ENCODE measurements around the gene GHRHR.

DNA sequence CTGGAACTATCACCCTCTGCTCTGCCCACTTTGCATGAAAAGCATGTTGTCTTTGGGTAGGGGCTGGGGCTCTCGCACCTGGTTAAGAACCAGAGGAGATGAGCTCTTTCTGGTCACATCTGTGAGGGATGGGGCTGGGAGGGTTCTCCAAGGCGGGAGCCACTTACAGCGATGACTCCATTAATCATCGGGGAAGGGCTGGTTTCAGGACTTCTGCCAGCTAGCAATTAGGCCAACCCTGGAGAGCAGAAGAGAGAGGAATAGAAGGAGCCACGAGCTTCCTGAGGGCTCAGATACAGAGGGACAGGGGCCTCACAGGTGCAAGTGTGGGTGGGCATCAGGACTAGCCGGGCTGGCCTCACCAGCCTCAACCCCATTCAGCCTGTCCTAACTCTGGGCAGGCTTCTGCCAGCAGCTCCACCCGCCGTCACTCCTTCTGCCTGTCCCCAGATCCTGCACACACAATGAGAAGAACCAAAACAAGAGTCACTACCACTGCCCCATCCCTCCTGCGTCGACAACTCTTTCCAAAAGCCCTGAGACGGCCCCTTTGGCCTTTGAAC is 43.7 kb upstream of the GHRHR start:
- TF ChIP-seq, protein P1, sequence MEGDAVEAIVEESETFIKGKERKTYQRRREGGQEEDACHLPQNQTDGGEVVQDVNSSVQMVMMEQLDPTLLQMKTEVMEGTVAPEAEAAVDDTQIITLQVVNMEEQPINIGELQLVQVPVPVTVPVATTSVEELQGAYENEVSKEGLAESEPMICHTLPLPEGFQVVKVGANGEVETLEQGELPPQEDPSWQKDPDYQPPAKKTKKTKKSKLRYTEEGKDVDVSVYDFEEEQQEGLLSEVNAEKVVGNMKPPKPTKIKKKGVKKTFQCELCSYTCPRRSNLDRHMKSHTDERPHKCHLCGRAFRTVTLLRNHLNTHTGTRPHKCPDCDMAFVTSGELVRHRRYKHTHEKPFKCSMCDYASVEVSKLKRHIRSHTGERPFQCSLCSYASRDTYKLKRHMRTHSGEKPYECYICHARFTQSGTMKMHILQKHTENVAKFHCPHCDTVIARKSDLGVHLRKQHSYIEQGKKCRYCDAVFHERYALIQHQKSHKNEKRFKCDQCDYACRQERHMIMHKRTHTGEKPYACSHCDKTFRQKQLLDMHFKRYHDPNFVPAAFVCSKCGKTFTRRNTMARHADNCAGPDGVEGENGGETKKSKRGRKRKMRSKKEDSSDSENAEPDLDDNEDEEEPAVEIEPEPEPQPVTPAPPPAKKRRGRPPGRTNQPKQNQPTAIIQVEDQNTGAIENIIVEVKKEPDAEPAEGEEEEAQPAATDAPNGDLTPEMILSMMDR (IDR thresholded peaks at IDR 0.05), result no peak
- no peak for TF ChIP-seq POLR2A (IDR thresholded peaks at IDR 0.05)
